Karpas-422 (cell line): ENCODE data around the gene PDIA5. TPM values are rescaled to one million over a fixed set of nuclear protein-coding genes. Genes with fewer than 3 reads are reported as not detected.
"Not testable (repeated sequence)": the region's sequence is repeated elsewhere in the genome, so short reads cannot be mapped to it uniquely, and the experiment has no call there.

Experiments used
- DNase-seq: peaks from one replicate; pipeline ENCODE4 v3.0.0-alpha.2; 2015
- H2AFZ ChIP-seq: fragments of 200-600 bp; sonication (generic); 2 replicates; pipeline ENCODE4 v1.6.1; 2014; ENCODE audit warnings: antibody characterized with exemption, low read length, mixed read lengths
- H3K27ac ChIP-seq: fragments of 200-600 bp; sonication (generic); 2 replicates; pipeline ENCODE4 v1.5.1; 2014; ENCODE audit warnings: mild to moderate bottlenecking, low read length, moderate library complexity
- H3K27me3 ChIP-seq: fragments of 200-600 bp; sonication (generic); 2 replicates; pipeline ENCODE4 v1.6.1; 2014; ENCODE audit warnings: low read length, mixed read lengths
- H3K36me3 ChIP-seq: fragments of 200-600 bp; sonication (generic); 2 replicates; pipeline ENCODE4 v1.6.1; 2014; ENCODE audit warnings: low read length, mixed read lengths; ENCODE audit not compliant: insufficient read depth
- H3K4me1 ChIP-seq: fragments of 200-600 bp; sonication (generic); 2 replicates; pipeline ENCODE4 v1.6.1; 2014; ENCODE audit warnings: mild to moderate bottlenecking, low read length, mixed read lengths
- H3K4me2 ChIP-seq: fragments of 200-600 bp; sonication (generic); 2 replicates; pipeline ENCODE4 v1.6.1; 2014; ENCODE audit warnings: low read length, low read depth, mild to moderate bottlenecking; ENCODE audit not compliant: poor library complexity, severe bottlenecking
- H3K4me3 ChIP-seq: fragments of 200-600 bp; sonication (generic); 2 replicates; pipeline ENCODE4 v1.5.1; 2014; ENCODE audit warnings: mild to moderate bottlenecking, antibody characterized with exemption, low read length, mixed read lengths
- H3K79me2 ChIP-seq: fragments of 200-600 bp; sonication (generic); 2 replicates; pipeline ENCODE4 v1.6.1; 2014; ENCODE audit warnings: mild to moderate bottlenecking, low read length, mixed read lengths
- H3K9ac ChIP-seq: fragments of 200-600 bp; sonication (generic); 2 replicates; pipeline ENCODE4 v1.6.0; 2014; ENCODE audit warnings: low read length
- H3K9me2 ChIP-seq: fragments of 200-600 bp; sonication (generic), shearing (Covaris generic); replicated peaks from 2 replicates; pipeline ENCODE4 v1.6.0; 2014; ENCODE audit warnings: mild to moderate bottlenecking, low read length, moderate library complexity; ENCODE audit not compliant: insufficient read depth
- H3K9me3 ChIP-seq: fragments of 300-700, 200-600 bp; sonication (generic); 2 replicates; pipeline ENCODE4 v1.6.1; 2014; ENCODE audit warnings: low read length, mixed read lengths
- H4K20me1 ChIP-seq: fragments of 200-600 bp; sonication (generic); 2 replicates; pipeline ENCODE4 v1.6.1; 2014; ENCODE audit warnings: mild to moderate bottlenecking, antibody characterized with exemption, low read length, low read depth; ENCODE audit not compliant: insufficient read depth
- total RNA-seq: library from RNA; depleted of rRNA; stranded (reverse); fragments of >200 nt; shearing (Covaris generic); gene quantifications from 2 replicates; pipeline ENCODE4 v1.2.3, GENCODE V29; 2014; ENCODE audit warnings: low replicate concordance

Gene PDIA5
- total RNA-seq, 1 experiment from 2014 or later = 6.3 TPM

DNA sequence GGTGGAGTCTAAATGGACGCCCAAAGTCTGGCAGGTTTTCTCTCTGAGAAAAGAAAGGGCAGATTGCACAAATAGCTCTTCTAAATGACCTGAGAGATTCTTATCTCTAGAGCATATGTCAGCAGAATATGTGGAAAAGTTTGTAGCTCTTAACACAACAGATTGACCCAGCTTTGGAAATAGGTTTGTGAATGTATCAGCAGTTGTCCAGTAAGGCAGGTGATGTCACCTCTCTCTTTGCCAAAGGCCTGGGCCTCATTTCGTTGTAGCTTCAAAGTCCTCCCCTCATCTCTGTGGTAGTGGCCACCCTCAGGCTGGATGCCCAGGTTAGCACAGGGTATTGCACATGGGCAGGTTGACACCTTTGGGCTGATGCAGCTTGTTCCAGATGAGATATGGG lies 36.0 kb downstream of the PDIA5 start:
- H3K4me2 ChIP-seq = no peak overlapping the region
- H3K27me3 ChIP-seq = no peaks in the 10 kb centered on the region
- H3K27ac ChIP-seq = no peak overlapping the region
- H4K20me1 ChIP-seq = no peaks in the 10 kb centered on the region
- DNase-seq = no peak
- H3K9ac ChIP-seq = no peak overlapping the region
- H2AFZ ChIP-seq = no peak overlapping the region
- H3K4me1 ChIP-seq = peaks cover 10% of the 10 kb centered on the region
- H3K9me2 ChIP-seq = no peaks in the 10 kb centered on the region
- no peak overlapping the region for H3K4me3 ChIP-seq
- H3K9me3 ChIP-seq = no peaks in the 10 kb centered on the region
- H3K36me3 ChIP-seq = no peaks in the 10 kb centered on the region
- H3K79me2 ChIP-seq = no peaks in the 10 kb centered on the region

DNA sequence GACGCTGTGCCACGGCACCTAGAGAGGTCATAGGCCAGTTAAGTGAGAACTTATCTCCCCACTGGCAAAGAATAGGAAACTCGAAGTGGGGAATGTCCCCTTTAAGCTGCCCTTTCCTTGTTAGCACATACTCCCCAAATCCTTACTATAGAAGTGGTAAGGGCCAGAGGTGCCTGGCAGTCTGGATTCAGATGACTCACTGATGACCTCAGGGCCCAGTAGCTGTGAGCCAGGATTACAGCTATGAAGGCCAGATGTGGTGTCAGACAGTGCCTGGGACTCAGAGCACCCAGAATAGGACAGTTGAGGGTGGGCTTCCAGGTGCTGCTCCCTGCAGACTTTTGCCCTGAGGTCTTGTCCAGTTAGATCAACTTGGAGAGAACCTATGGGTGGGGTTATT lies 37.7 kb downstream of the PDIA5 start:
- no peaks in the 10 kb centered on the region for H3K79me2 ChIP-seq
- no peak for DNase-seq
- no peaks in the 10 kb centered on the region for H4K20me1 ChIP-seq
- H3K4me2 ChIP-seq = no peak overlapping the region
- no peaks in the 10 kb centered on the region for H3K9me3 ChIP-seq
- H3K4me1 ChIP-seq = peaks cover 10% of the 10 kb centered on the region
- H3K36me3 ChIP-seq = no peaks in the 10 kb centered on the region
- H2AFZ ChIP-seq = no peak overlapping the region
- H3K9me2 ChIP-seq = no peaks in the 10 kb centered on the region
- H3K4me3 ChIP-seq = no peak overlapping the region
- no peak overlapping the region for H3K27ac ChIP-seq
- H3K27me3 ChIP-seq = no peaks in the 10 kb centered on the region
- no peak overlapping the region for H3K9ac ChIP-seq

- DNase-seq = peak; percentile 86
- no peak overlapping the region for H3K27ac ChIP-seq
- H3K4me3 ChIP-seq = no peak overlapping the region
- H3K9me3 ChIP-seq = no peaks in the 10 kb centered on the region
- H3K4me2 ChIP-seq = no peak overlapping the region
- no peaks in the 10 kb centered on the region for H3K79me2 ChIP-seq
- no peak overlapping the region for H2AFZ ChIP-seq
- no peak overlapping the region for H3K9ac ChIP-seq
- no peaks in the 10 kb centered on the region for H3K9me2 ChIP-seq
- H3K27me3 ChIP-seq = no peaks in the 10 kb centered on the region
- no peaks in the 10 kb centered on the region for H3K36me3 ChIP-seq
- no peaks in the 10 kb centered on the region for H4K20me1 ChIP-seq
- peaks cover 10% of the 10 kb centered on the region for H3K4me1 ChIP-seq
Measured at GRCh38 chr3:123105201-123106189, 38.7 kb downstream of the PDIA5 start.

- Histone ChIP-seq H3K4me1 (peaks cover 6% of the 10 kb centered on the region), H3K9me3 (no peaks in the 10 kb centered on the region), H3K4me2 (no peak overlapping the region), H3K9ac (no peak overlapping the region), H3K4me3 (no peak overlapping the region), H4K20me1 (no peaks in the 10 kb centered on the region), H3K27me3 (no peaks in the 10 kb centered on the region), H3K9me2 (no peaks in the 10 kb centered on the region), H2AFZ (no peak overlapping the region), H3K27ac (no peak overlapping the region), H3K36me3 (no peaks in the 10 kb centered on the region), H3K79me2 (no peaks in the 10 kb centered on the region)
- DNase-seq = no peak
Measured at GRCh38 chr3:123110282-123110975, 43.6 kb downstream of the PDIA5 start.

DNA sequence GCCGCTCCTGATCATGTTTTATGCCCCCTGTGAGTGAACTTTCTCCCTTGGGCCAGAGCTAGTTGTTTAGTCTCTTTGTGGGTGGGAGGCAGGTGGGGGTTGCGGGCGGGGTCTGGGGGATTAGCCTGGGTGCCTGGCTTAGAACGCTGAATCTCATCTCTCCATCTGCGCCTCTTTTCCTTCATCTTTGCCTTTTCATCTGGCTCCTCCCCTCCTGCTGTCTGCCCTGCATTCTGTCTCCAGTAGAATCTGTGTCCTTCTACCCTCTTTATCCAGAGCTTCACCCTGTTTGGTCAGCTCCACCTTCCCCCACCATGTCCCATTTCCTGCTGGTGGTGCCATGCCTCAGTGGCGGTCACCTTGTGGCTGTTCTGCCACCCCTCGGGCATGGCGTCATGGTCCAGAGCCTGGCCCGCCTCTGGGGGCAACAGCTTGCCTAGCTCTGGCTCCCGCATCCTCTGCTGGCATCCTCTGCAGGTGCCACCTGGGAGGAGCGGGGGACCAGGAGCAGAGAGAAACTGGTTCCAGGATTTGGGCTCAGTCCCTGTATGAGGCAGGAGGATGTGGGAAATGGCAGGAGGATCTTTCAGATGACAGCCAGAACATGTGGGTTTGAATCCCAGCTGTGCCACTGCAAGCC lies 44.3 kb downstream of the PDIA5 start:
- Histone ChIP-seq H3K27me3 (no peaks in the 10 kb centered on the region), H3K9me3 (no peaks in the 10 kb centered on the region), H4K20me1 (no peaks in the 10 kb centered on the region), H3K36me3 (no peaks in the 10 kb centered on the region), H2AFZ (no peak overlapping the region), H3K4me3 (no peak overlapping the region), H3K9ac (no peak overlapping the region), H3K4me1 (peaks cover 5% of the 10 kb centered on the region), H3K27ac (no peak overlapping the region), H3K4me2 (no peak overlapping the region), H3K9me2 (no peaks in the 10 kb centered on the region), H3K79me2 (no peaks in the 10 kb centered on the region)
- no peak for DNase-seq

DNA sequence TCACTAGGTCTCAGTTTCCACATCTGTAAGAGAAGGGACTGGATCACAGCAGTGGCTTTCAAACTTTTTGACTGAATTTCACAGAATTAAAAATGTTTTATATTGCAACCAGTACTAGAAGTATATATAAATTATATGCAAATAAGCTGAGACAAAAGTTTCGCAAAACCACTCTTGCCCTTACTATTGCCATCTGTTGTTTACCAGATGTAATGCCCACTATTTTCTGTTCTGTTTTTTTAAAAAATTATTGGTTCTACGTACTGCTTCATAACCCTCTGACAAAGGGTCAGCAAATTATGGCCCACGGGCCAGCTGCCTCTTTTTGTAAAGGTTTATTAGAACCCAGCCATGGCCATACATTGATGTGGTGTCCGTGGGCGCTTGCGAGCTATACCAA lies 44.8 kb downstream of the PDIA5 start:
- no peak overlapping the region for H3K4me2 ChIP-seq

DNA sequence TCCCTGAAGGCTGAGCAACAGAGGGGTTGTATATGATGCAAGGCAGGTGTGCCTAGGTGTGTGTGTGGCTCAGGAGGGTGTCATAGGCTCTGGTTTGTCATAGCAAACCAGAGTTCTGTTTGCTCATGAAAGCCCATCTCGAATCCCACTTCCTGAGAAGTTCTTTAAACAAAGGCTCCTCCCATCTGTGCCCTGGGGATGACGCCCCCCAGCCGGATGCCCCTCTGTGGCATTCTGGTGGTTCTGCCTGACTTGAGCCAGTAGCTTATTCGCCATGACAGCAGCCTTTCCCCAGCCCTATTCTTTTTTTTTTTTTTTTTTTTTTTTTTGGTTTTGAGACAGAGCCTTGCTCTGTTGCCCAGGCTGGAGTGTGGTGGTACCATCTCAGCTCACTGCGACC lies 45.4 kb downstream of the PDIA5 start:
- Histone ChIP-seq H3K9me2 (no peaks in the 10 kb centered on the region), H2AFZ (no peak overlapping the region), H3K9me3 (no peaks in the 10 kb centered on the region), H3K4me3 (no peak overlapping the region), H3K27ac (no peak overlapping the region), H3K4me2 (no peak overlapping the region), H3K27me3 (no peaks in the 10 kb centered on the region), H4K20me1 (no peaks in the 10 kb centered on the region), H3K9ac (no peak overlapping the region), H3K36me3 (no peaks in the 10 kb centered on the region), H3K79me2 (no peaks in the 10 kb centered on the region), H3K4me1 (peaks cover 5% of the 10 kb centered on the region)
- DNase-seq = no peak

More for the DNA sequence above, 44.8 kb downstream of the PDIA5 start:
- peaks cover 5% of the 10 kb centered on the region for H3K4me1 ChIP-seq
- no peaks in the 10 kb centered on the region for H4K20me1 ChIP-seq
- H3K79me2 ChIP-seq = no peaks in the 10 kb centered on the region
- no peaks in the 10 kb centered on the region for H3K27me3 ChIP-seq
- H3K36me3 ChIP-seq = no peaks in the 10 kb centered on the region
- no peaks in the 10 kb centered on the region for H3K9me2 ChIP-seq
- H2AFZ ChIP-seq = no peak overlapping the region
- no peaks in the 10 kb centered on the region for H3K9me3 ChIP-seq
- no peak overlapping the region for H3K9ac ChIP-seq
- DNase-seq = no peak
- no peak overlapping the region for H3K27ac ChIP-seq
- no peak overlapping the region for H3K4me3 ChIP-seq

GRCh38 chr3:123112656-123113055 lies 45.8 kb downstream of the PDIA5 start:
- H3K4me3 ChIP-seq, H2AFZ ChIP-seq, H3K9me2 ChIP-seq, DNase-seq, H3K4me1 ChIP-seq, H3K79me2 ChIP-seq, H3K4me2 ChIP-seq, H3K9me3 ChIP-seq, H3K9ac ChIP-seq, H4K20me1 ChIP-seq, H3K36me3 ChIP-seq, H3K27me3 ChIP-seq, H3K27ac ChIP-seq: not testable (repeated sequence)
